NCI-H2227 treated with DMSO at 0.1 percent for 48 hours (cell line): Measurements from ENCODE around the gene RIN3.

Experiments
- DNase-seq: peaks from one replicate; lab custom pipeline; 2025; lab: John Stamatoyannopoulos, UW

Gene RIN3

GRCh38 chr14:92513204-92513965 lies at the start of gene RIN3:
TSS of gene RIN3 (plus strand) at chr14:92513781. CDS start at chr14:92513933, 152 bp downstream.
- DNase-seq, result no peak

- no peak for DNase-seq
Measured at GRCh38 chr14:92464156-92464555, 49.4 kb upstream of the RIN3 start.

- DNase-seq, result no peak
Measured at GRCh38 chr14:92464716-92465115, 48.9 kb upstream of the RIN3 start.

- DNase-seq, result no peak
Measured at GRCh38 chr14:92465353-92466055, 48.1 kb upstream of the RIN3 start.

- no peak for DNase-seq
Measured at GRCh38 chr14:92466059-92466458, 47.5 kb upstream of the RIN3 start.

GRCh38 chr14:92469515-92469914 lies 44.1 kb upstream of the RIN3 start:
- DNase-seq, result no peak

GRCh38 chr14:92470215-92470614 lies 43.4 kb upstream of the RIN3 start:
- DNase-seq, result no peak

- DNase-seq, result no peak
Measured at GRCh38 chr14:92470811-92471210, 42.8 kb upstream of the RIN3 start.

- no peak for DNase-seq
Measured at GRCh38 chr14:92471919-92472318, 41.7 kb upstream of the RIN3 start.

- no peak for DNase-seq
Measured at GRCh38 chr14:92472860-92473259, 40.7 kb upstream of the RIN3 start.

- DNase-seq, result no peak
Measured at GRCh38 chr14:92473261-92473968, 40.2 kb upstream of the RIN3 start.

GRCh38 chr14:92473969-92474535 lies 39.5 kb upstream of the RIN3 start:
- no peak for DNase-seq

GRCh38 chr14:92475037-92475436 lies 38.5 kb upstream of the RIN3 start:
- DNase-seq, result no peak

- DNase-seq, result no peak
Measured at GRCh38 chr14:92475451-92476187, 38.0 kb upstream of the RIN3 start.

GRCh38 chr14:92480856-92481255 lies 32.7 kb upstream of the RIN3 start:
- DNase-seq, result no peak

- DNase-seq, result no peak
Measured at GRCh38 chr14:92481386-92481785, 32.2 kb upstream of the RIN3 start.

GRCh38 chr14:92481811-92482555 lies 31.6 kb upstream of the RIN3 start:
- no peak for DNase-seq

- DNase-seq, result no peak
Measured at GRCh38 chr14:92482621-92483319, 30.8 kb upstream of the RIN3 start.

- no peak for DNase-seq
Measured at GRCh38 chr14:92484132-92484823, 29.3 kb upstream of the RIN3 start.

- no peak for DNase-seq
Measured at GRCh38 chr14:92486881-92487280, 26.7 kb upstream of the RIN3 start.
